Neural cell (in vitro differentiated cells): Measurements from ENCODE around the gene RBM43. TPM values are rescaled to one million over a fixed set of nuclear protein-coding genes. Genes with fewer than 3 reads are reported as not detected.

ENCODE experiments used
- H2AFZ ChIP-seq: fragments of 200-600, 300-800 bp; sonication (generic), shearing (Covaris generic); 2 replicates; pipeline ENCODE4 v1.6.0; 2014; ENCODE audit warnings: low read depth, mild to moderate bottlenecking, antibody characterized with exemption, low read length, moderate library complexity
- H3F3A ChIP-seq: fragments of 200-600 bp; shearing (Covaris generic); 2 replicates; pipeline ENCODE4 v1.6.1; 2016; ENCODE audit warnings: mild to moderate bottlenecking, moderate library complexity, mixed read lengths, antibody characterized with exemption, low read length; ENCODE audit not compliant: insufficient read depth, poor library complexity, severe bottlenecking
- H3K27ac ChIP-seq: fragments of 200-600, 300-800 bp; sonication (generic), shearing (Covaris generic); 2 replicates; pipeline ENCODE4 v1.5.1; 2014; ENCODE audit warnings: mild to moderate bottlenecking, low read length, moderate library complexity
- H3K27me3 ChIP-seq: fragments of 300-800, 200-600 bp; sonication (generic), shearing (Covaris generic); 2 replicates; pipeline ENCODE4 v1.6.0; 2014; ENCODE audit warnings: mild to moderate bottlenecking, low read depth, low read length, moderate library complexity; ENCODE audit not compliant: insufficient read depth
- H3K36me3 ChIP-seq: fragments of 300-800, 200-600 bp; sonication (generic), shearing (Covaris generic); 2 replicates; pipeline ENCODE4 v1.5.1; 2014; ENCODE audit warnings: mild to moderate bottlenecking, antibody characterized with exemption, low read length, moderate library complexity; ENCODE audit not compliant: insufficient read depth
- H3K4me2 ChIP-seq: fragments of 300-800, 200-600 bp; sonication (generic), shearing (Covaris generic); 2 replicates; pipeline ENCODE4 v1.6.0; 2014; ENCODE audit warnings: mild to moderate bottlenecking, low read length
- H3K4me3 ChIP-seq: fragments of 300-800, 200-600 bp; sonication (generic), shearing (Covaris generic); 2 replicates; pipeline ENCODE4 v1.5.1; 2014; ENCODE audit warnings: mild to moderate bottlenecking, low read length, moderate library complexity
- H3K79me2 ChIP-seq: fragments of 200-600 bp; shearing (Covaris generic); replicated peaks from 2 replicates; pipeline ENCODE4 v1.6.0; 2014; ENCODE audit warnings: mild to moderate bottlenecking, low read length, moderate library complexity; ENCODE audit not compliant: insufficient read depth
- H3K9ac ChIP-seq: fragments of 300-800, 200-600 bp; sonication (generic), shearing (Covaris generic); 2 replicates; pipeline ENCODE4 v1.6.1; 2016; ENCODE audit warnings: mild to moderate bottlenecking, low read length, mixed read lengths
- H3K9me2 ChIP-seq: fragments of 200-600 bp; shearing (Covaris generic); 2 replicates; pipeline ENCODE4 v1.6.1; 2016; ENCODE audit warnings: mild to moderate bottlenecking, low read length, mixed read lengths; ENCODE audit not compliant: insufficient read depth
- H3K9me3 ChIP-seq: fragments of 200-600, 300-800 bp; sonication (generic), shearing (Covaris generic); 2 replicates; pipeline ENCODE4 v1.6.1; 2016; ENCODE audit warnings: mild to moderate bottlenecking, mixed run types, low read length, moderate library complexity, mixed read lengths
- H4K20me1 ChIP-seq: fragments of 200-600 bp; shearing (Covaris generic); 2 replicates; pipeline ENCODE4 v1.6.1; 2016; ENCODE audit warnings: mild to moderate bottlenecking, mixed run types; ENCODE audit not compliant: insufficient read depth
- CTCF ChIP-seq: fragments of 450-650 bp; IDR thresholded peaks from 2 replicates; pipeline ENCODE4 v1.5.1; 2014; ENCODE audit warnings: antibody characterized with exemption, mild to moderate bottlenecking, moderate library complexity; ENCODE audit not compliant: poor library complexity, severe bottlenecking
- EP300 ChIP-seq: fragments of 450-650 bp; conservative IDR thresholded peaks from 2 replicates; pipeline ENCODE4 v1.6.1; 2014; ENCODE audit warnings: antibody characterized with exemption, mild to moderate bottlenecking, moderate library complexity; ENCODE audit not compliant: poor library complexity, severe bottlenecking
- EZH2 ChIP-seq: fragments of 200-600, 300-800 bp; shearing (Covaris generic), sonication (generic); IDR thresholded peaks from 2 replicates; pipeline ENCODE4 v1.6.1; 2014; ENCODE audit warnings: antibody characterized with exemption, low read length, borderline replicate concordance, mild to moderate bottlenecking; ENCODE audit not compliant: insufficient read depth, poor library complexity, severe bottlenecking
- MXI1 ChIP-seq: fragments of 450-650 bp; conservative IDR thresholded peaks from 2 replicates; pipeline ENCODE4 v1.6.1; 2014; ENCODE audit warnings: antibody characterized with exemption, mild to moderate bottlenecking; ENCODE audit not compliant: poor library complexity, severe bottlenecking
- POLR2AphosphoS5 ChIP-seq: IDR thresholded peaks from 2 replicates; pipeline ENCODE4 v1.6.1; 2012
- RAD21 ChIP-seq: fragments of 450-650 bp; conservative IDR thresholded peaks from 2 replicates; pipeline ENCODE4 v1.6.1; 2014; ENCODE audit warnings: antibody characterized with exemption, mild to moderate bottlenecking, moderate library complexity
- REST ChIP-seq: IDR thresholded peaks from 2 replicates; pipeline ENCODE4 v1.6.1; 2012; ENCODE audit warnings: borderline replicate concordance
- SMC3 ChIP-seq: fragments of 450-650 bp; conservative IDR thresholded peaks from 2 replicates; pipeline ENCODE4 v1.6.1; 2014; ENCODE audit warnings: antibody characterized with exemption, mild to moderate bottlenecking, moderate library complexity; ENCODE audit not compliant: poor library complexity
- TAF1 ChIP-seq: IDR thresholded peaks from 2 replicates; pipeline ENCODE4 v1.6.1; 2012; ENCODE audit warnings: low read depth
- polyA plus RNA-seq: library from polyadenylated mRNA; depleted of rRNA; stranded (reverse); fragments of >200 nt; gene quantifications from 2 replicates; pipeline ENCODE4 v1.2.3, GENCODE V29; 2014

RBM43 gene
- polyA plus RNA-seq, 1 donor from 2014 or later: not detected

GRCh38 chr2:151264157-151264825 is 2.6 kb upstream of the RBM43 start:
- H3K79me2 ChIP-seq: no peaks in the 10 kb centered on the region
- no peak overlapping the region for H3K9ac ChIP-seq
- H3K9me2 ChIP-seq: no peaks in the 10 kb centered on the region
- no peaks in the 10 kb centered on the region for H3K27me3 ChIP-seq
- H3F3A ChIP-seq: no peaks in the 10 kb centered on the region
- no peaks in the 10 kb centered on the region for H4K20me1 ChIP-seq
- H3K4me2 ChIP-seq: no peak overlapping the region
- H2AFZ ChIP-seq: no peak overlapping the region
- no peak overlapping the region for H3K27ac ChIP-seq
- H3K4me3 ChIP-seq: no peak overlapping the region
- H3K36me3 ChIP-seq: no peaks in the 10 kb centered on the region
- TF ChIP-seq MXI1 (no peak), REST (no peak), RAD21 (no peak), EP300 (no peak), POLR2AphosphoS5 (no peak), SMC3 (no peak), EZH2 (no peak), TAF1 (no peak), CTCF (no peak)
- peaks cover 4% of the 10 kb centered on the region for H3K9me3 ChIP-seq

GRCh38 chr2:151262629-151263028 is 966 bp upstream of the RBM43 start:
- no peak overlapping the region for H3K4me3 ChIP-seq
- H3K9me2 ChIP-seq: no peaks in the 10 kb centered on the region

More at GRCh38 chr2:151262629-151263028, 966 bp upstream of the RBM43 start:
- Histone ChIP-seq H3K4me2 (no peak overlapping the region), H3K79me2 (no peaks in the 10 kb centered on the region), H3K27ac (no peak overlapping the region), H2AFZ (no peak overlapping the region), H4K20me1 (no peaks in the 10 kb centered on the region), H3K27me3 (no peaks in the 10 kb centered on the region), H3F3A (no peaks in the 10 kb centered on the region), H3K36me3 (no peaks in the 10 kb centered on the region), H3K9ac (no peak overlapping the region), H3K9me3 (peaks cover 2% of the 10 kb centered on the region)
- no peak for TF ChIP-seq CTCF
- TF ChIP-seq EZH2: no peak
